K562 (cell line): ENCODE results near the gene CCDC34. TPM values are rescaled to one million over a fixed set of nuclear protein-coding genes. Genes with fewer than 3 reads are reported as not detected.
A peak's percentile ranks its signal among the peaks of the same experiment; 100 is the strongest.

Source experiments
- ATAC-seq: fragments of 200-7000 bp; cut with Tn5 transposase; 3 replicates; pipeline ENCODE4 v1.9.1; 2020; ENCODE audit warnings: moderate library complexity
- BruUV-seq: library from RNA; stranded (reverse); fragments of 400-500 nt; replicated peaks from 2 replicates; lab custom pipeline; 2021; lab: Mats Ljungman, UMichigan
- CTCF ChIA-PET: fragments of 300-600 bp; formaldehyde crosslinking; extraction: SDS; loops from one replicate; lab custom pipeline; 2021; ENCODE audit warnings: low intra/inter-chr PET ratio; lab: Yijun Ruan, JAX
- POLR2A ChIA-PET: fragments of 300-600, 350-650 bp; sonication (Branson Sonifier 250); formaldehyde crosslinking; extraction: SDS; loops from one replicate; lab custom pipeline; 2021; ENCODE audit warnings: antibody characterized with exemption, inconsistent platforms; lab: Yijun Ruan, JAX
- DNase-seq, 4 experiments: peaks; one replicate each; pipeline versions ENCODE4 v3.0.0 to v3.0.0-alpha.2; 2011 to 2018; ENCODE audit warnings: low spot score in 3 of 4, mixed read lengths in 3 of 4; ENCODE audit errors: extremely low read depth in 1 of 4
- FAIRE-seq: peaks from 2 replicates; lab custom pipeline; 2011; peaks lifted over from hg19 to GRCh38; lab: Jason Lieb, UNC
- H2AFZ ChIP-seq: 2 replicates; pipeline ENCODE4 v1.6.0; 2011; ENCODE audit warnings: low read depth, low read length, control low read depth, inconsistent platforms
- H3K27ac ChIP-seq: fragments of 200-600 bp; 3 replicates; pipeline ENCODE4 v1.8.0; 2011; ENCODE audit warnings: low read depth, mild to moderate bottlenecking, control low read depth, inconsistent platforms, low read length, moderate library complexity, mixed read lengths; ENCODE audit errors: extremely low read depth
- H3K27me3 ChIP-seq, 2 experiments: fragments of 300-600 bp in 1 of 2; 2 replicates in 1 of 2; 3 replicates in 1 of 2; pipeline versions ENCODE4 v1.6.0 to v1.8.0; 2011; ENCODE audit warnings: inconsistent platforms in 2 of 2, low read length in 2 of 2, mild to moderate bottlenecking in 1 of 2, mixed read lengths in 1 of 2, moderate library complexity in 1 of 2; ENCODE audit not compliant: control insufficient read depth in 2 of 2, insufficient read depth in 2 of 2
- H3K36me3 ChIP-seq: fragments of 300-600 bp; 3 replicates; pipeline ENCODE4 v1.8.0; 2011; ENCODE audit warnings: mild to moderate bottlenecking, low read length, inconsistent platforms; ENCODE audit not compliant: control insufficient read depth, insufficient read depth
- H3K4me1 ChIP-seq, 2 experiments: fragments of 200-600 bp in 1 of 2; replicated peaks in 1 of 2; 2 replicates in 1 of 2; 3 replicates in 1 of 2; pipeline versions ENCODE4 v1.5.1 to v1.8.0; 2011; ENCODE audit warnings: inconsistent platforms in 2 of 2, low read length in 2 of 2, mild to moderate bottlenecking in 1 of 2, mixed read lengths in 1 of 2, moderate library complexity in 1 of 2; ENCODE audit not compliant: control insufficient read depth in 2 of 2, insufficient read depth in 2 of 2
- H3K4me2 ChIP-seq: 2 replicates; pipeline ENCODE4 v1.6.1; 2011; ENCODE audit warnings: low read length, control low read depth, inconsistent platforms, mixed read lengths; ENCODE audit not compliant: insufficient read depth
- H3K4me3 ChIP-seq: fragments of 200-600 bp; sonication (generic), shearing (Covaris generic); 2 replicates; pipeline ENCODE4 v1.5.1; 2016; ENCODE audit warnings: control low read depth, inconsistent platforms
- H3K79me2 ChIP-seq: fragments of 200-600 bp; 3 replicates; pipeline ENCODE4 v1.8.0; 2011; ENCODE audit warnings: low read length, inconsistent platforms; ENCODE audit not compliant: control insufficient read depth, insufficient read depth
- H3K9ac ChIP-seq, 2 experiments: 2 replicates each; pipeline versions ENCODE4 v1.6.0 to v1.6.1; 2011; ENCODE audit warnings: low read depth in 2 of 2, low read length in 2 of 2, control low read depth in 1 of 2, inconsistent platforms in 1 of 2, mild to moderate bottlenecking in 1 of 2, mixed read lengths in 1 of 2; ENCODE audit not compliant: insufficient read depth in 1 of 2
- H3K9me1 ChIP-seq: one replicate; pipeline ENCODE4 v1.6.0; 2011; ENCODE audit warnings: inconsistent platforms, mild to moderate bottlenecking, low read length, moderate library complexity; ENCODE audit not compliant: control insufficient read depth, insufficient read depth
- H3K9me3 ChIP-seq: replicated peaks from 2 replicates; pipeline ENCODE4 v1.5.1; 2011; ENCODE audit warnings: low read depth, low read length, inconsistent platforms; ENCODE audit not compliant: control insufficient read depth, insufficient read depth
- H4K20me1 ChIP-seq: replicated peaks from 2 replicates; pipeline ENCODE4 v1.6.1; 2011; ENCODE audit warnings: low read length, inconsistent platforms, mixed read lengths; ENCODE audit not compliant: control insufficient read depth, insufficient read depth
- CEBPB ChIP-seq: fragments of 450-650 bp; IDR thresholded peaks from 2 replicates; pipeline ENCODE4 v1.6.1; 2016; ENCODE audit warnings: missing genetic modification characterization, missing compliant biosample characterization
- COPS2 ChIP-seq: fragments of 450-650 bp; conservative IDR thresholded peaks from 2 replicates; pipeline ENCODE4 v1.6.1; 2016; ENCODE audit warnings: mild to moderate bottlenecking, moderate library complexity
- HNRNPLL ChIP-seq: fragments of 200-400 bp; formaldehyde crosslinking; IDR thresholded peaks from 2 replicates; pipeline ENCODE4 v1.6.1; 2017; ENCODE audit warnings: low read length, low read depth, mild to moderate bottlenecking; ENCODE audit not compliant: poor library complexity, severe bottlenecking
- HOXB6 ChIP-seq: fragments of 250-450 bp; sonication (Bioruptor Pico); IDR thresholded peaks from 2 replicates; pipeline ENCODE4 v1.5.1; 2022; ENCODE audit warnings: mild to moderate bottlenecking, borderline replicate concordance
- MCM2 ChIP-seq: fragments of 450-650 bp; IDR thresholded peaks from 2 replicates; pipeline ENCODE4 v1.6.1; 2017; ENCODE audit warnings: low read depth, mild to moderate bottlenecking
- MTF1 ChIP-seq: fragments of 250-450 bp; sonication (Bioruptor Pico); IDR thresholded peaks from 2 replicates; pipeline ENCODE4 v1.9.0; 2021; ENCODE audit warnings: moderate library complexity, mild to moderate bottlenecking, inconsistent platforms, borderline replicate concordance
- PTRF ChIP-seq: fragments of 450-650 bp; IDR thresholded peaks from 2 replicates; pipeline ENCODE4 v1.6.1; 2016; ENCODE audit warnings: mild to moderate bottlenecking, missing genetic modification characterization, missing compliant biosample characterization
- RBBP5 ChIP-seq: fragments of 200-600 bp; sonication (generic); IDR thresholded peaks from 2 replicates; pipeline ENCODE4 v1.6.1; 2012; ENCODE audit warnings: borderline replicate concordance, mild to moderate bottlenecking, low read length, control low read depth, inconsistent platforms; ENCODE audit not compliant: insufficient read depth, poor library complexity, severe bottlenecking
- WHSC1 ChIP-seq: IDR thresholded peaks from one replicate; pipeline ENCODE4 v1.6.1; 2012; ENCODE audit warnings: low read length, control low read depth, inconsistent platforms
- ZNF121 ChIP-seq: sonication (generic); formaldehyde crosslinking; conservative IDR thresholded peaks from 2 replicates; pipeline ENCODE4 v1.8.0; 2022; ENCODE audit warnings: missing genetic modification reagents
- ZNF277 ChIP-seq: fragments of 250-450 bp; sonication (Bioruptor Pico); IDR thresholded peaks from 2 replicates; pipeline ENCODE4 v1.8.0; 2022; ENCODE audit warnings: inconsistent platforms, mild to moderate bottlenecking, moderate library complexity, borderline replicate concordance
- in situ Hi-C: fragments of 300-500 bp; cut with MboI; formaldehyde crosslinking; loops from 4 replicates; pipeline ENCODE4 v1.15.0; 2018; ENCODE audit warnings: inconsistent platforms, mixed read lengths
- intact Hi-C: fragments of 100-400 bp; cut with micrococcal nuclease; formaldehyde crosslinking; loops from 2 replicates; pipeline ENCODE4 v1.14.2; 2022
- polyA plus RNA-seq, 8 experiments: library from polyadenylated mRNA; depleted of rRNA in 4 of 8; stranded (reverse) in 5 of 8; unstranded in 3 of 8; fragments of >200 nt; fragmentation: Nextera tagmentation in 2 of 8; fragmentation: Illumina TruSeq in 1 of 8; extraction: Ambion mirVana in 2 of 8; extraction: Trizol in 1 of 8; gene quantifications; 2 replicates each; pipeline versions ENCODE4 v1.2.1 to v1.2.3, GENCODE V29; 2011 to 2014; ENCODE audit warnings: inconsistent platforms in 1 of 8, missing spikeins in 1 of 8
- total RNA-seq, 7 experiments: library from RNA; depleted of rRNA in 6 of 7; stranded (reverse); fragments of >200 nt in 6 of 7; fragmentation: Illumina TruSeq in 2 of 7; extraction: Trizol in 2 of 7; gene quantifications; 2 replicates each; pipeline versions ENCODE4 v1.2.1 to v1.2.3, GENCODE V29; 2011 to 2021; ENCODE audit warnings: low replicate concordance in 1 of 7
- TF ChIP-seq, protein P1 (sequence below), 2 experiments: fragments of 450-650 bp in 1 of 2; sonication (generic) in 1 of 2; formaldehyde crosslinking in 1 of 2; IDR thresholded peaks; 2 replicates each; pipeline versions ENCODE4 v1.7.1 to v1.9.0; 2016 to 2022; ENCODE audit warnings: inconsistent platforms in 1 of 2, mild to moderate bottlenecking in 1 of 2, missing genetic modification reagents in 1 of 2

The CCDC34 gene
- total and polyA plus RNA-seq, 9 of the 15 experiments (the other 6 are each of a cell fraction or from before 2014, with no cell fraction given): 6.2 to 42.0 (median 15.7) TPM

DNA sequence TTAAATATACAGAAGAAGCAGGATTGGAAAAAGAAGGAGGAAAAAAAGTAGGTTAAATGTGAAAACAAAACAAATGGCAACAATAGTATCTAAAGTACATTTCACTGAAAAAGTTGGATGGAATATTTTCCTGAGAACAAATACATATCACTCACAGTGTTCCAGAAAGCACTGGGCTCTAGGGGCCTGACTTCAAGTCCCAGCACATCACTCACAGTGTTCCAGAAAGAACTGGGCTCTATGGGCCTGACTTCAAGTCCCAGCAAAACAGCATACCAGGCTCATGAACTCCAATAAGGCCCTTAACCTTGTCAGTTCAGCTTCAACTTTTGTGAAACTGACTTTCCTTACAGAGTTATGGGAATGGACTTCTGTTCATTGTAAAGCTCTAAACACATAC lies 46.0 kb upstream of the CCDC34 start:
- Histone ChIP-seq H3K27me3 (no peaks in the 10 kb centered on the region), H3K9me3 (no peaks in the 10 kb centered on the region), H3K4me2 (no peak overlapping the region), H3K9ac (no peak overlapping the region), H3K4me1 (peaks cover 5 to 45% of the 10 kb centered on the region in 2 experiments), H3K9me1 (no peaks in the 10 kb centered on the region), H3K36me3 (no peaks in the 10 kb centered on the region; the same call in 1 of the 3 replicates), H3K4me3 (no peak overlapping the region), H4K20me1 (no peaks in the 10 kb centered on the region), H3K79me2 (0 out of 3 replicates have a peak, but pooled peaks cover 3% of the 10 kb centered on the region), H3K27ac (no peak overlapping the region), H2AFZ (no peak overlapping the region)
- DNase-seq (no peak), FAIRE-seq (no peak), ATAC-seq (0 out of 3 replicates have a peak, but pooled peaks have one; percentile 12)
- in situ Hi-C loops: no loop called here
- ChIA-PET POLR2A (interaction anchor here (1.0 kb wide), 1 partner anchor 13 kb away, joined by 3 read pairs; no protein-coding TSS in a partner anchor), CTCF (no interaction called here)
- BruUV-seq: no TSS peak
- intact Hi-C loops: no loop called here
- TF ChIP-seq COPS2 (no peak), HNRNPLL (no peak), HOXB6 (CRISPR knock-in tag) (no peak), RBBP5 (no peak), CEBPB (no peak), MTF1 (no peak), PTRF (tag) (no peak), ZNF121 (no peak), WHSC1 (no peak), ZNF277 (CRISPR knock-in tag) (no peak), MCM2 (no peak)
- TF ChIP-seq, protein P1, sequence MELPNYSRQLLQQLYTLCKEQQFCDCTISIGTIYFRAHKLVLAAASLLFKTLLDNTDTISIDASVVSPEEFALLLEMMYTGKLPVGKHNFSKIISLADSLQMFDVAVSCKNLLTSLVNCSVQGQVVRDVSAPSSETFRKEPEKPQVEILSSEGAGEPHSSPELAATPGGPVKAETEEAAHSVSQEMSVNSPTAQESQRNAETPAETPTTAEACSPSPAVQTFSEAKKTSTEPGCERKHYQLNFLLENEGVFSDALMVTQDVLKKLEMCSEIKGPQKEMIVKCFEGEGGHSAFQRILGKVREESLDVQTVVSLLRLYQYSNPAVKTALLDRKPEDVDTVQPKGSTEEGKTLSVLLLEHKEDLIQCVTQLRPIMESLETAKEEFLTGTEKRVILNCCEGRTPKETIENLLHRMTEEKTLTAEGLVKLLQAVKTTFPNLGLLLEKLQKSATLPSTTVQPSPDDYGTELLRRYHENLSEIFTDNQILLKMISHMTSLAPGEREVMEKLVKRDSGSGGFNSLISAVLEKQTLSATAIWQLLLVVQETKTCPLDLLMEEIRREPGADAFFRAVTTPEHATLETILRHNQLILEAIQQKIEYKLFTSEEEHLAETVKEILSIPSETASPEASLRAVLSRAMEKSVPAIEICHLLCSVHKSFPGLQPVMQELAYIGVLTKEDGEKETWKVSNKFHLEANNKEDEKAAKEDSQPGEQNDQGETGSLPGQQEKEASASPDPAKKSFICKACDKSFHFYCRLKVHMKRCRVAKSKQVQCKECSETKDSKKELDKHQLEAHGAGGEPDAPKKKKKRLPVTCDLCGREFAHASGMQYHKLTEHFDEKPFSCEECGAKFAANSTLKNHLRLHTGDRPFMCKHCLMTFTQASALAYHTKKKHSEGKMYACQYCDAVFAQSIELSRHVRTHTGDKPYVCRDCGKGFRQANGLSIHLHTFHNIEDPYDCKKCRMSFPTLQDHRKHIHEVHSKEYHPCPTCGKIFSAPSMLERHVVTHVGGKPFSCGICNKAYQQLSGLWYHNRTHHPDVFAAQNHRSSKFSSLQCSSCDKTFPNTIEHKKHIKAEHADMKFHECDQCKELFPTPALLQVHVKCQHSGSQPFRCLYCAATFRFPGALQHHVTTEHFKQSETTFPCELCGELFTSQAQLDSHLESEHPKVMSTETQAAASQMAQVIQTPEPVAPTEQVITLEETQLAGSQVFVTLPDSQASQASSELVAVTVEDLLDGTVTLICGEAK (IDR thresholded peaks at IDR 0.05): no peak
- TF ChIP-seq, protein P1 (CRISPR knock-in tag; IDR thresholded peaks at IDR 0.05): no peak
